Nephron progenitor cell (in vitro differentiated cells): Measurements from ENCODE around the gene ATAD3B.
"Not testable (repeated sequence)": the region's sequence is repeated elsewhere in the genome, so short reads cannot be mapped to it uniquely, and the experiment has no call there.

Source experiments
- DNase-seq: peaks from one replicate; pipeline ENCODE4 v3.0.0; 2021
- H3K27ac Mint-ChIP-seq: 2 replicates; pipeline ENCODE4 v1.8.0; 2021; ENCODE audit warnings: mild to moderate bottlenecking, moderate library complexity, mixed read lengths
- H3K27me3 Mint-ChIP-seq: 2 replicates; pipeline ENCODE4 v1.8.0; 2021; ENCODE audit warnings: mild to moderate bottlenecking, low read depth, mixed read lengths; ENCODE audit not compliant: poor library complexity
- H3K36me3 Mint-ChIP-seq: 2 replicates; pipeline ENCODE4 v1.8.0; 2021; ENCODE audit warnings: low read depth, mixed read lengths
- H3K4me1 Mint-ChIP-seq: 2 replicates; pipeline ENCODE4 v1.8.0; 2021; ENCODE audit warnings: mixed read lengths
- H3K4me3 Mint-ChIP-seq: 2 replicates; pipeline ENCODE4 v1.8.0; 2021; ENCODE audit warnings: mild to moderate bottlenecking, moderate library complexity, mixed read lengths
- H3K9me3 Mint-ChIP-seq: 2 replicates; pipeline ENCODE4 v1.8.0; 2021; ENCODE audit warnings: mild to moderate bottlenecking, moderate library complexity, mixed read lengths
- CTCF ChIP-seq: fragments of 200-600 bp; sonication (generic); IDR thresholded peaks from 2 replicates; pipeline ENCODE4 v1.5.0; 2021; ENCODE audit warnings: antibody characterized with exemption

ATAD3B gene

GRCh38 chr1:1482856-1483255 lies 11.3 kb downstream of the ATAD3B start:
- DNase-seq, result no peak
- H3K4me1 Mint-ChIP-seq, result no peaks in the 10 kb centered on the region
- TF ChIP-seq CTCF, result no peak
- H3K4me3 Mint-ChIP-seq, result no peak overlapping the region
- no peaks in the 10 kb centered on the region for H3K27me3 Mint-ChIP-seq
- H3K36me3 Mint-ChIP-seq, result peaks cover 16% of the 10 kb centered on the region
- H3K9me3 Mint-ChIP-seq, result no peaks in the 10 kb centered on the region
- no peak overlapping the region for H3K27ac Mint-ChIP-seq

GRCh38 chr1:1483714-1484113 lies 12.1 kb downstream of the ATAD3B start:
- H3K9me3 Mint-ChIP-seq, result no peaks in the 10 kb centered on the region
- DNase-seq, result no peak
- TF ChIP-seq CTCF, result no peak
- H3K4me3 Mint-ChIP-seq, result no peak overlapping the region
- H3K27me3 Mint-ChIP-seq, result no peaks in the 10 kb centered on the region
- no peak overlapping the region for H3K27ac Mint-ChIP-seq
- peaks cover 21% of the 10 kb centered on the region for H3K36me3 Mint-ChIP-seq
- H3K4me1 Mint-ChIP-seq, result no peaks in the 10 kb centered on the region

- H3K9me3 Mint-ChIP-seq, H3K4me1 Mint-ChIP-seq, H3K27me3 Mint-ChIP-seq, DNase-seq, H3K4me3 Mint-ChIP-seq, H3K27ac Mint-ChIP-seq: not testable (repeated sequence)
- H3K36me3 Mint-ChIP-seq, result peaks cover 25% of the 10 kb centered on the region
These were observed 13.6 kb downstream of the ATAD3B start for GRCh38 chr1:1484976-1485750.

- not testable (repeated sequence) for DNase-seq, H3K4me3 Mint-ChIP-seq, H3K27me3 Mint-ChIP-seq, H3K27ac Mint-ChIP-seq, H3K9me3 Mint-ChIP-seq, H3K4me1 Mint-ChIP-seq
- H3K36me3 Mint-ChIP-seq, result peaks cover 31% of the 10 kb centered on the region
These were observed 14.3 kb downstream of the ATAD3B start for GRCh38 chr1:1485755-1486317.

GRCh38 chr1:1487701-1488100 lies 16.1 kb downstream of the ATAD3B start:
- TF ChIP-seq CTCF, result no peak
- Mint-ChIP-seq H3K9me3 (peaks cover 20% of the 10 kb centered on the region), H3K36me3 (peaks cover 47% of the 10 kb centered on the region), H3K4me3 (no peak overlapping the region), H3K27ac (no peak overlapping the region), H3K4me1 (no peaks in the 10 kb centered on the region), H3K27me3 (no peaks in the 10 kb centered on the region)
- no peak for DNase-seq

- Mint-ChIP-seq H3K9me3 (peaks cover 33% of the 10 kb centered on the region), H3K4me3 (no peak overlapping the region), H3K4me1 (no peaks in the 10 kb centered on the region), H3K27ac (no peak overlapping the region), H3K36me3 (peaks cover 54% of the 10 kb centered on the region), H3K27me3 (no peaks in the 10 kb centered on the region)
- no peak for DNase-seq
- TF ChIP-seq CTCF, result no peak
These were observed 17.7 kb downstream of the ATAD3B start for GRCh38 chr1:1489231-1489630.

- Mint-ChIP-seq H3K9me3 (peaks cover 33% of the 10 kb centered on the region), H3K4me3 (no peak overlapping the region), H3K36me3 (peaks cover 54% of the 10 kb centered on the region), H3K27me3 (no peaks in the 10 kb centered on the region), H3K27ac (no peak overlapping the region), H3K4me1 (no peaks in the 10 kb centered on the region)
- DNase-seq, result no peak
- no peak for TF ChIP-seq CTCF
These were observed 18.3 kb downstream of the ATAD3B start for GRCh38 chr1:1489861-1490260.
